ENCODE measurements around the gene CCL22.
"Not testable (repeated sequence)": the region's sequence is repeated elsewhere in the genome, so short reads cannot be mapped to it uniquely, and the experiment has no call there.

CCL22 gene, protein sequence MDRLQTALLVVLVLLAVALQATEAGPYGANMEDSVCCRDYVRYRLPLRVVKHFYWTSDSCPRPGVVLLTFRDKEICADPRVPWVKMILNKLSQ

DNA sequence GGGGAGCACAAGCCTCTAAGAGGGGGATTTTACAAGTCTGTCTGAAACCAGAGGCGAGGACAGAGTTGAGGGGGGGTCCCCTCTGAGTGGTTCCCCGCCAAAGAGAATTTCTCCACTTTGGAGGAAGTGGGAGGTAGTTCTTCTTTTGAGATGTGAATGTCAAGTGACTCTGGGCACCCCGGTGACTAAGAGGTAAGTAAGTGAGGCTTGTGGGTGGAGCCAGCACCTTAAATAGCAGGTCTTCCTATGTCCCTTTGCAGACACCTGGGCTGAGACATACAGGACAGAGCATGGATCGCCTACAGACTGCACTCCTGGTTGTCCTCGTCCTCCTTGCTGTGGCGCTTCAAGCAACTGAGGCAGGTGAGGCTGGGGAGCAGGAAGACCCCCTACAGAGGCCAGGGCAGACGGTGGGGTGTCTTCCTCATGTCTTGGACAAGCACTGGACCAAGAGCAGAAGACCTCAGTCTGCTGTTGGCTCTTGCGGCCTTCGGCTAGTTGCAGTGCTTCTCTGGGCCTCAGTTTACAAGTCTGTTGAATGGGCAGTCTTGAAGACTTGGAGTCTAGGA lies at the start of gene CCL22:
Gene CCL22 (plus strand): TSS at position 257 of the 569 bp plus-strand sequence. CDS start 34 bp downstream, at position 291.
- no peak for DNase-seq

- DNase-seq: no peak
Measured at GRCh38 chr16:57310801-57311200, 47.8 kb upstream of the CCL22 start.

- DNase-seq: no peak
Measured at GRCh38 chr16:57313509-57313908, 45.1 kb upstream of the CCL22 start.

DNA sequence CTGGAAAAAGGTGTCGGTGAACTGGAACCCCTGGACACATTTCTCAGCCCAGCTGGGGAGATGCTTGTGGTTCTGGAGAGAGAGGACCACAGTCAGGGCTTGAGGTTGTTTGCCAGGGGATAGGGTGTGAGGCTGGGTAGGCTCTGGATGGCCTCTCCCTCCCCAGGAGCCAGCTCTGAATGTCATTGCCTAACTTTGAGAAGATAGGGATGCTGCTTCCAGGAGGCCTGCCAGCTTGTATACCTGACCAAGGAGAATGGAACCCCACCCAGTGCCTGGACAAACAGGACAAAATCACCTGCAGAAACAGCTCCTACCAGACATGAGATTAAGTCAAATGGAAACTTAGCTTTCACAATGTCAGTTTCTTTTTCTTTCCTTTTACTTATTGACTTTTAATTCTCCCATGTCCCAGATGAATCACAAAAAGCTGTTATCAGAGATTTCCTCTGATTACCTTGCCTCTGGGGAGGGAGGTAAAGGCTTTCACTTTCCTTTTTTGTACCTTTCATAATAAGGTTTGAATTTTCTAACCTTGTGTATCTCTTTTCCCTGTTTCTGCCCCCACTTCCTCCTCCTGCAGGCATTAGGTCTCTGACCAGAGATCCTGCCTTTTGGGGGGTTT lies 44.3 kb upstream of the CCL22 start:
- no peak for DNase-seq

- no peak for DNase-seq
Measured at GRCh38 chr16:57315416-57315815, 43.2 kb upstream of the CCL22 start.

- no peak for DNase-seq
Measured at GRCh38 chr16:57316390-57317017, 42.1 kb upstream of the CCL22 start.

GRCh38 chr16:57318240-57318970 lies 40.2 kb upstream of the CCL22 start:
- no peak for DNase-seq

DNA sequence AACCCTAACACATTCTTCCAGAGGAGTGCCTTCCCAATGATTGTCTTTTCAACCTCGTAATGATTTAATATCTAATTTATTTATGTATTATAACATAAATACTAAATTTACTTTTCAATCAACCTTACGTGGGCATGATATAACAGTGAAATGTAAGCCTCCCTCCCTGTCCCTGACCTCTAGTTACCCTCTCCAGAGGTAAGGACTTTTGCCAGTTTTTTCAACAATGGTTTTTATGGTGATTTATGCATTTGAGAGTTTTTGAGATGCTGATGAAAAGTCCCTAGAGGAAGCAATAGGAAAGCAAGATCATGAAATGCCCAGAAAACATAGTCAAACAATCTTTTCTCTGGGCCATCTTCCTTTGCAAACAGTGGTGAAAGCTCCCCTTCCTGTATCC lies 38.9 kb upstream of the CCL22 start:
- DNase-seq: no peak

- DNase-seq: no peak
Measured at GRCh38 chr16:57324749-57325148, 33.8 kb upstream of the CCL22 start.

- DNase-seq: no peak
Measured at GRCh38 chr16:57325458-57325857, 33.1 kb upstream of the CCL22 start.

DNA sequence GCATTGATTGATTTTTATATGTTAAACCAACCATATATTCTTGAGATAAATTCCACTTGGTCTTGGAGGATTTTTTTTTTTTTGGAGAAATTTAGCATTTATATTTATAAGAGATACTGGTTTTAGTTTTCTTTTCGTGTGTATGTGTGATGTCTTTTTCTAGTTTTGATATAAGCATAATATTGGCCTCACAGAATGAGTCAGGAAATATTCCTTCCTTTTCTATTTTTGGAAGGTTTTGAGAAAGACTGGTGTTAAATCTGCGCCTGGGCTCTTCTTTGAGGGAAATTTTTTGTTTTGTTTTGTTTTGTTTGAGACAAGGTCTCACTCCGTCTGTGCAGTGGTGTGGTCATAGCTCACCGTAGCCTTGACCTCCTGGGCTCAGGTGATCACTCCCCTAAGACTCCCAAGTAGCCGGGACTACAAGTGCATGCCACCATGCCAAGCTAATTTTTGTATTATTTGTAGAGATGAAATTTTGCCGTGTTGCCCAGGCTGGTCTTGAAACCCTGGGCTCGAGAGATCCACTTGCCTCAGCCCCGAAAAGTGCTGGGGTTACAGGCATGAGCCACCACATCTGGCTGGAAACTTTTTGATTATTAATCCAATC lies 28.8 kb upstream of the CCL22 start:
- no peak for DNase-seq

DNA sequence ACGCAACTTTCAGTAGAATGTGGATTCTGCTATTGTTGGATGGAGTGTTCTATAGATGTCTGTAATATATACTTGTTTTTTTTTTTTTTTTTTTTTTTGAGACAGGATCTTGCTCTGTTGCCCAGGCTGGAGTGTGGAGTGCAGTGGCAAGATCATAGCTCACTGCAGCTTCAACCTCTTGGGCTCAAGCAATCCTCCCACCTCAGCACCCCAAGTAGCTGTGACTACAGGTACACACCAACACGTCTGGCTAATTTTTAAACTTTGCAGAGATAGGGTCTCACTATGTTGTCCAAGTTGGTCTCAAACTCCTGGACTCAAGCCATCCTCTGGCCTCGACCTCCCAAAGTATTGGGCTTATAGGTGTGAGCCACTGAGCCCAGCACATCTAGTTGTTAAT lies 27.2 kb upstream of the CCL22 start:
- no peak for DNase-seq

DNA sequence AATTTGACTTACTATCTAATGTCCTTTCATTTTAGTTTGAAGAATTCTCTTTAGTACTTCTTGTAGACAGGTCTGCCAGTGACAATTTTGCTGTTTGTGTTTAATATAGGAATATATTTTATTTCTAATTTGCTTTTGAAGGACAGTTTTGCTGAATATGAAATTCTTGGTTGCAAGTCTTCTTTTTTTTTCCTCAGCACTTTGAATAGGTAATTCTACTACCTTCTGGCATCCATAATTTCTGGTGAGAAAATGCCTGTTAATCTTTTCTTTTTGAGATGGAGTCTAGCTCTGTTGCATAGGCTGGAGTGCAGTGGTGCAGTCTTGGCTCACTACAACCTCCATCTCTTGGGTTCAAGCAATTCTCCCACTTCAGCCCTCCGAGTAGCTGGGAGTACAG lies 25.2 kb upstream of the CCL22 start:
- DNase-seq: no peak

GRCh38 chr16:57335366-57335765 lies 23.2 kb upstream of the CCL22 start:
- DNase-seq: no peak

- DNase-seq: no peak
Measured at GRCh38 chr16:57341062-57341440, 17.5 kb upstream of the CCL22 start.

DNA sequence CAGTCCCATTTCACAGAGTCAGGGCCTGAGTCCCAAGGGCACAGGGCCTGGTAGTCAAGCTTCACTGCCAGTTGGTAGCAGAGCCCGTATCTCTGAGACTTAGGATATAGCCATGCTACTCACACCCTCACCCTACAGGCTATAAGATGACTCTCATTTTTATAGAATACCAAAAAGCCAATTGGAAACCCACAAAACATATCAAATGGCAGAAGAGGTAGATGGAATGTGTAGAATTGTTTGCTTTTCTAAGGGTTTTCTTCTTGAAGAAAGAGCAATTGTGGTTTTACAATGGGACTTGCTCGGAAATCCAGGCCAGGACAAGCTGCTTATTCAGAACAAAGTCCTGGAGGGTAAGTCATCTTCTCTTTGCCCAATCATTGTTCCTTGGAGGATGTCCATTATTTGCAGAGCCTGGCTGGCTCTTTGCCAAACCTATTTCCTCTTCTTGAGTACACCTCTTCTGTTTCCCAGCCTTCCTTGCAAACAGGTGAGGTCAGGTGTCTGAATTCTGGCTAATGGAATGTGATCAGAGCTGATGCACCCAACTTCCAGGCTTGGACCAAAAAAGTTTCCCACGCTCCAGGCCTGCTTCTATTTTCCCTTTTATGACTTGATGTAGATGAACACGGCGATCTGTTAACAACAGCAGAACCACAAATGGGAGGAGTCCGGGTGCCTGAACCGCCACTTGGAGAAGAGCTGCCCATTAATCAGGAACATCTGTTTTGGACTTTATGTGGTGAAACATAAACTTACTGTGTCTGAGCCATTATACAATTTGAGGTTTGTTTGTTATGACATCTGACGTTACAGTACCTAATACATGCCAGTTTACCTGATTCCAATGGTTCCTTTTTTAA lies 16.9 kb upstream of the CCL22 start:
- DNase-seq: no peak

DNA sequence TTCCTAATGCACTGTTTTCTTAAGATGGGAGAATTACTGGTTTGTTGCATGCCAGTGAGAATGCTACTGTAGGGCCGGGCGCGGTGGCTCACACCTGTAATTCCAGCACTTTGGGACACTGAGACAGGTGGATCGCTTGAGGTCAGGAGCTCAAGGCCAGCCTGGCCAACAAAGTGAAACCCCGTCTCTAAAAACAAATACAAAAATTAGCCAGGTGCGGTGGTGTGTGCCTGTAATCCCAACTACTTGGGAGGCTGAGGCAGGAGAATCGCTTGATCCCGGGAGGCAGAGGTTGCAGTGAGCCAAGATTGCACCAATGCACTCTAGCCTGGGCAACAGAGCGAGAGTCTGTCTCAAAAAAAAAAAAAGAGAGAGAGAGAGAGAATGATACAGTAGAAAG lies 16.0 kb upstream of the CCL22 start:
- not testable (repeated sequence) for DNase-seq

GRCh38 chr16:57343221-57343620 lies 15.4 kb upstream of the CCL22 start:
- no peak for DNase-seq

- DNase-seq: not testable (repeated sequence)
Measured at GRCh38 chr16:57344094-57344493, 14.5 kb upstream of the CCL22 start.

- no peak for DNase-seq
Measured at GRCh38 chr16:57345021-57345420, 13.6 kb upstream of the CCL22 start.

- DNase-seq: no peak
Measured at GRCh38 chr16:57345666-57346204, 12.8 kb upstream of the CCL22 start.

GRCh38 chr16:57347858-57348257 lies 10.7 kb upstream of the CCL22 start:
- DNase-seq: no peak
